Thyroid gland (tissue), 4 donors: Measurements from ENCODE around the gene KIF12. TPM values are rescaled to one million over a fixed set of nuclear protein-coding genes. Genes with fewer than 3 reads are reported as not detected.

ENCODE experiments used
- DNase-seq, 2 donors: peaks; one replicate each; pipeline ENCODE4 v3.0.0-alpha.2; 2019
- H3K27ac ChIP-seq, 3 donors: fragments of 200-600 bp; sonication (generic); 1 replicate in 2 of 3; 2 replicates in 1 of 3; pipeline ENCODE4 v1.5.1; 2016 to 2019; ENCODE audit warnings: mild to moderate bottlenecking in 1 of 3, moderate library complexity in 1 of 3
- H3K27me3 ChIP-seq: fragments of 200-600 bp; sonication (generic); one replicate; pipeline ENCODE4 v1.5.1; 2019
- H3K36me3 ChIP-seq, 2 donors: fragments of 200-600 bp; sonication (generic); one replicate each; pipeline ENCODE4 v1.5.1; 2016 to 2019
- H3K4me1 ChIP-seq, 2 donors: fragments of 200-600 bp; sonication (generic); one replicate each; pipeline ENCODE4 v1.5.1; 2017 to 2019
- H3K4me3 ChIP-seq, 3 donors: fragments of 200-600 bp; sonication (generic); replicated peaks in 1 of 3; 1 replicate in 2 of 3; 2 replicates in 1 of 3; pipeline ENCODE4 v1.5.1; 2016; ENCODE audit warnings: mild to moderate bottlenecking in 1 of 3
- H3K9me3 ChIP-seq: fragments of 200-600 bp; sonication (generic); one replicate; pipeline ENCODE4 v1.5.1; 2017
- CTCF ChIP-seq, 6 experiments: fragments of 200-600 bp in 3 of 6; fragments of 450-650 bp in 3 of 6; sonication (generic) in 3 of 6; IDR thresholded peaks; one replicate each; pipeline ENCODE4 v1.5.1; 2016 to 2019; ENCODE audit warnings: antibody characterized with exemption in 6 of 6, mild to moderate bottlenecking in 2 of 6, inconsistent platforms in 1 of 6, moderate library complexity in 1 of 6
- POLR2A ChIP-seq, 2 donors: fragments of 450-650 bp; IDR thresholded peaks; one replicate each; pipeline ENCODE4 v1.6.1; 2017; ENCODE audit warnings: antibody characterized with exemption in 2 of 2, mild to moderate bottlenecking in 2 of 2, moderate library complexity in 1 of 2
- whole genome bisulfite sequencing, 2 donors: methylation state at CpG; one replicate each; pipeline ENCODE4 v1.1.5; 2017; 5-methylcytosine and 5-hydroxymethylcytosine counted together
- intact Hi-C: fragments of 100-400 bp; cut with DNase I; formaldehyde crosslinking; loops from one replicate; pipeline ENCODE4 v1.15.1; 2023
- total RNA-seq, 4 donors: library from RNA; depleted of rRNA; stranded (reverse); fragments of >200 nt; gene quantifications; one replicate each; pipeline ENCODE4 v1.2.3, GENCODE V29; 2016

The KIF12 gene
- total RNA-seq, 4 donors from 2014 or later: 13.4 to 56.0 (median 31.7) TPM

- H3K36me3 ChIP-seq: peaks cover 0 to 4% of the 10 kb centered on the region in 2 donors
- no peaks in the 10 kb centered on the region for H3K9me3 ChIP-seq
- no peak overlapping the region for H3K4me3 ChIP-seq
- 87 to 89% methylated on average over 14 of the region's 14 CpGs for WGBS, 2 donors
- TF ChIP-seq POLR2A (IDR thresholded peaks at IDR 0.05): no peak
- TF ChIP-seq CTCF (IDR thresholded peaks at IDR 0.05): no peak
- H3K27me3 ChIP-seq: no peaks in the 10 kb centered on the region
- DNase-seq: no peak
- intact Hi-C loops: no loop called here
- H3K4me1 ChIP-seq: peaks cover 7 to 16% of the 10 kb centered on the region in 2 donors
- no peak overlapping the region for H3K27ac ChIP-seq
These were observed 2.1 kb downstream of the KIF12 start for GRCh38 chr9:114096866-114097612.

GRCh38 chr9:114096041-114096511 lies 3.0 kb downstream of the KIF12 start:
- Histone ChIP-seq H3K4me1 (peaks cover 7 to 16% of the 10 kb centered on the region in 2 donors), H3K4me3 (no peak overlapping the region), H3K27ac (no peak overlapping the region), H3K27me3 (no peaks in the 10 kb centered on the region), H3K36me3 (peaks cover 0 to 4% of the 10 kb centered on the region in 2 donors), H3K9me3 (no peaks in the 10 kb centered on the region)
- TF ChIP-seq CTCF (IDR thresholded peaks at IDR 0.05) (no peak), POLR2A (IDR thresholded peaks at IDR 0.05) (no peak)
- no peak for DNase-seq
- WGBS, 2 donors: 86 to 92% methylated on average over 7 to 9 of the region's 9 CpGs
- intact Hi-C loops: no loop called here

GRCh38 chr9:114094971-114095370 lies 4.1 kb downstream of the KIF12 start:
- peaks cover 0 to 4% of the 10 kb centered on the region in 2 donors for H3K36me3 ChIP-seq
- H3K27ac ChIP-seq: no peak overlapping the region
- no peak for DNase-seq
- H3K27me3 ChIP-seq: no peaks in the 10 kb centered on the region
- H3K4me1 ChIP-seq: peaks cover 7 to 15% of the 10 kb centered on the region in 2 donors
- H3K9me3 ChIP-seq: no peaks in the 10 kb centered on the region
- intact Hi-C loops: loop anchor here (5.0 kb wide), 1 partner anchor 192 kb away; no protein-coding TSS in a partner anchor
- TF ChIP-seq POLR2A (IDR thresholded peaks at IDR 0.05): no peak
- no peak for TF ChIP-seq CTCF (IDR thresholded peaks at IDR 0.05)
- 96 to 100% methylated on average over 5 to 11 of the region's 12 CpGs for WGBS, 2 donors
- H3K4me3 ChIP-seq: no peak overlapping the region

- Histone ChIP-seq H3K9me3 (no peaks in the 10 kb centered on the region), H3K27ac (no peak overlapping the region), H3K36me3 (peaks cover 0 to 4% of the 10 kb centered on the region in 2 donors), H3K27me3 (no peaks in the 10 kb centered on the region), H3K4me3 (no peak overlapping the region), H3K4me1 (peaks cover 7% of the 10 kb centered on the region in 2 donors)
- TF ChIP-seq POLR2A (IDR thresholded peaks at IDR 0.05) (no peak), CTCF (IDR thresholded peaks at IDR 0.05) (no peak)
- 92 to 100% methylated on average over 6 to 9 of the region's 9 CpGs for WGBS, 2 donors
- intact Hi-C loops: loop anchor here (5.0 kb wide), 1 partner anchor 193 kb away; no protein-coding TSS in a partner anchor
- DNase-seq: no peak
These were observed 5.2 kb downstream of the KIF12 start for GRCh38 chr9:114093761-114094505.
